H9 (cell line): Measurements from ENCODE around the gene PACSIN2. TPM values are rescaled to one million over a fixed set of nuclear protein-coding genes. Genes with fewer than 3 reads are reported as not detected.

ENCODE experiments used
- DNase-seq: peaks from one replicate; pipeline ENCODE4 v3.0.0-alpha.2; 2017
- H2AFZ ChIP-seq: one replicate; pipeline ENCODE4 v1.6.1; 2013; ENCODE audit warnings: mild to moderate bottlenecking, low read length, control low read depth, moderate library complexity
- H2AK5ac ChIP-seq: 2 replicates; pipeline ENCODE4 v1.6.1; 2013; ENCODE audit warnings: low read length, control low read depth, mixed read lengths; ENCODE audit not compliant: insufficient read length
- H2BK120ac ChIP-seq: one replicate; pipeline ENCODE4 v1.6.1; 2013; ENCODE audit warnings: low read depth, mild to moderate bottlenecking, low read length, control low read depth, inconsistent platforms; ENCODE audit not compliant: poor library complexity, severe bottlenecking
- H2BK12ac ChIP-seq: 2 replicates; pipeline ENCODE4 v1.6.1; 2013; ENCODE audit warnings: low read length, control low read depth, mixed read lengths, low read depth; ENCODE audit not compliant: insufficient read length
- H2BK15ac ChIP-seq: 2 replicates; pipeline ENCODE4 v1.6.1; 2013; ENCODE audit warnings: low read depth, low read length, control low read depth
- H2BK20ac ChIP-seq: one replicate; pipeline ENCODE4 v1.6.1; 2013; ENCODE audit warnings: low read depth, mild to moderate bottlenecking, low read length, control low read depth, inconsistent platforms; ENCODE audit not compliant: poor library complexity, severe bottlenecking
- H2BK5ac ChIP-seq: 2 replicates; pipeline ENCODE4 v1.6.1; 2013; ENCODE audit warnings: low read length, control low read depth, mixed read lengths; ENCODE audit not compliant: insufficient read length
- H3K14ac ChIP-seq: 2 replicates; pipeline ENCODE4 v1.6.1; 2013; ENCODE audit warnings: low read length, control low read depth; ENCODE audit not compliant: insufficient read depth
- H3K18ac ChIP-seq: 2 replicates; pipeline ENCODE4 v1.6.1; 2013; ENCODE audit warnings: low read depth, mild to moderate bottlenecking, mixed read lengths, low read length, control low read depth; ENCODE audit not compliant: insufficient read length
- H3K23ac ChIP-seq: 2 replicates; pipeline ENCODE4 v1.6.1; 2013; ENCODE audit warnings: low read length, control low read depth, mixed read lengths, low read depth; ENCODE audit not compliant: insufficient read length
- H3K23me2 ChIP-seq: 2 replicates; pipeline ENCODE4 v1.6.1; 2013; ENCODE audit warnings: low read depth, mild to moderate bottlenecking, mixed read lengths, low read length, control low read depth; ENCODE audit not compliant: insufficient read length, poor library complexity, severe bottlenecking
- H3K27ac ChIP-seq: 2 replicates; pipeline ENCODE4 v1.5.1; 2013; ENCODE audit warnings: low read length, control low read depth, mixed read lengths, low read depth; ENCODE audit not compliant: insufficient read length
- H3K27me3 ChIP-seq: 2 replicates; pipeline ENCODE4 v1.6.1; 2013; ENCODE audit warnings: low read length, control low read depth, inconsistent platforms; ENCODE audit not compliant: insufficient read depth
- H3K4ac ChIP-seq: 2 replicates; pipeline ENCODE4 v1.6.1; 2013; ENCODE audit warnings: low read depth, mild to moderate bottlenecking, control low read depth, inconsistent platforms, low read length, moderate library complexity
- H3K4me1 ChIP-seq: 2 replicates; pipeline ENCODE4 v1.6.1; 2013; ENCODE audit warnings: low read length, control low read depth, inconsistent platforms; ENCODE audit not compliant: insufficient read depth
- H3K4me2 ChIP-seq: 2 replicates; pipeline ENCODE4 v1.6.1; 2013; ENCODE audit warnings: low read length, control low read depth, mixed read lengths; ENCODE audit not compliant: insufficient read length, insufficient read depth
- H3K56ac ChIP-seq: 2 replicates; pipeline ENCODE4 v1.6.1; 2013; ENCODE audit warnings: low read depth, mild to moderate bottlenecking, mixed read lengths, low read length, control low read depth; ENCODE audit not compliant: insufficient read length
- H3K79me1 ChIP-seq: 2 replicates; pipeline ENCODE4 v1.6.1; 2013; ENCODE audit warnings: low read depth, mild to moderate bottlenecking, moderate library complexity, low read length, control low read depth, inconsistent platforms; ENCODE audit not compliant: insufficient read depth, poor library complexity, severe bottlenecking
- H3K79me2 ChIP-seq: 2 replicates; pipeline ENCODE4 v1.6.1; 2013; ENCODE audit warnings: low read length, control low read depth, inconsistent platforms; ENCODE audit not compliant: insufficient read depth
- H3K9ac ChIP-seq: 2 replicates; pipeline ENCODE4 v1.6.1; 2013; ENCODE audit warnings: low read length, control low read depth, mixed read lengths; ENCODE audit not compliant: insufficient read length; ENCODE audit errors: extremely low read depth
- H3K9me3 ChIP-seq: one replicate; pipeline ENCODE4 v1.6.1; 2013; ENCODE audit warnings: low read depth, low read length, inconsistent platforms; ENCODE audit not compliant: control insufficient read depth
- H3T11ph ChIP-seq: one replicate; pipeline ENCODE4 v1.6.1; 2013; ENCODE audit warnings: mild to moderate bottlenecking, low read length, control low read depth, inconsistent platforms
- H4K20me1 ChIP-seq: one replicate; pipeline ENCODE4 v1.6.1; 2013; ENCODE audit not compliant: control insufficient read depth, insufficient read length, insufficient read depth
- H4K5ac ChIP-seq: 2 replicates; pipeline ENCODE4 v1.6.1; 2013; ENCODE audit warnings: low read depth, mild to moderate bottlenecking, mixed read lengths, low read length, control low read depth; ENCODE audit not compliant: insufficient read length
- H4K8ac ChIP-seq: replicated peaks from 2 replicates; pipeline ENCODE4 v1.6.1; 2013; ENCODE audit warnings: low read length, control low read depth, mixed read lengths, low read depth; ENCODE audit not compliant: insufficient read length
- H4K91ac ChIP-seq: 2 replicates; pipeline ENCODE4 v1.6.1; 2013; ENCODE audit warnings: low read depth, mild to moderate bottlenecking, moderate library complexity, mixed read lengths, low read length, control low read depth; ENCODE audit not compliant: insufficient read length
- H3K27ac Mint-ChIP-seq, 3 experiments: 2 replicates in 2 of 3; 3 replicates in 1 of 3; pipeline ENCODE4 v1.8.0; 2020 to 2021; ENCODE audit warnings: mixed read lengths in 3 of 3, mild to moderate bottlenecking in 1 of 3, moderate library complexity in 1 of 3
- H3K27me3 Mint-ChIP-seq: 2 replicates; pipeline ENCODE4 v1.8.0; 2021; ENCODE audit warnings: low read depth, mild to moderate bottlenecking, moderate library complexity, mixed read lengths
- H3K36me3 Mint-ChIP-seq, 3 experiments: 2 replicates in 2 of 3; 3 replicates in 1 of 3; pipeline ENCODE4 v1.8.0; 2020 to 2021; ENCODE audit warnings: low read depth in 3 of 3, mixed read lengths in 3 of 3; ENCODE audit not compliant: insufficient read depth in 1 of 3
- H3K4me1 Mint-ChIP-seq, 2 experiments: 2 replicates each; pipeline ENCODE4 v1.8.0; 2020; ENCODE audit warnings: mixed read lengths in 2 of 2
- H3K4me3 Mint-ChIP-seq, 2 experiments: 2 replicates in 1 of 2; 3 replicates in 1 of 2; pipeline ENCODE4 v1.8.0; 2020 to 2021; ENCODE audit warnings: mild to moderate bottlenecking in 2 of 2, mixed read lengths in 2 of 2, moderate library complexity in 1 of 2
- H3K9me3 Mint-ChIP-seq, 2 experiments: 2 replicates in 1 of 2; 3 replicates in 1 of 2; pipeline ENCODE4 v1.8.0; 2020; ENCODE audit warnings: mild to moderate bottlenecking in 2 of 2, mixed read lengths in 2 of 2, moderate library complexity in 1 of 2
- CTCF ChIP-seq: fragments of 200-600 bp; sonication (generic); conservative IDR thresholded peaks from 3 replicates; pipeline ENCODE4 v1.8.0; 2021; ENCODE audit warnings: antibody characterized with exemption, mild to moderate bottlenecking
- WGBS: extraction: QIAGEN DNeasy Blood & Tissue Kit; methylation state at CpG from one replicate; pipeline ENCODE4 v1.1.7; 2013; ENCODE audit warnings: missing lambda C conversion rate, low lambda C conversion rate, mixed read lengths; ENCODE audit not compliant: insufficient read length; ENCODE audit errors: extremely low coverage; 5-methylcytosine and 5-hydroxymethylcytosine counted together
- total RNA-seq: library from RNA; stranded (reverse); gene quantifications from 2 replicates; pipeline ENCODE4 v1.2.1, GENCODE V29; 2021

The PACSIN2 gene
- total RNA-seq, 1 experiment from 2014 or later = 62.3 TPM

DNA sequence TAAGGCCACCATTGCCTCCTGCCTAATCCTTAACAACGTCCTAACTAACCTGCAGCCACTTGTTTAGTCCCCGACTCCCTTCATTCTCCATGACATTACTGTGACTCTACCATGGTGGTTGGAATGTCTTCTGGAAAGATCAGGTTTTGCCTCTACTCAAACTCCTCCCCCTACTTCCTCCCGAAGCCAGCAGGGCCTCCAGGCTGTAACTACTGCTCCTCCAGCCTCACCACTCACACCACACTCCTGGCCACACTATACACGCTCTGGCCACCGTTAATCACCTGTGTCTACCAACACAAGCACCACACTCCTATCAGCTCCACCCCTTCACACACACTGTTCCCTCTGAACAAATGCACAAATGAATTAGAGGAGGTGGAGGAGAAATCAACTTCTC, 69.2 kb downstream of the PACSIN2 start:
- no peak overlapping the region for H2AFZ ChIP-seq
- H3K4me1 Mint-ChIP-seq = peaks cover 43 to 45% of the 10 kb centered on the region in 2 experiments
- H3K4ac ChIP-seq = no peak overlapping the region
- peaks cover 0 to 5% (median 0%) of the 10 kb centered on the region in 3 experiments; a peak in 1 of 7 replicates for H3K36me3 Mint-ChIP-seq
- H3K79me1 ChIP-seq = peaks cover 10% of the 10 kb centered on the region
- no peaks in the 10 kb centered on the region; the same call in 1 of the 2 replicates for H3K27me3 Mint-ChIP-seq
- peaks cover 7% of the 10 kb centered on the region; the same call in 1 of the 2 replicates for H3K79me2 ChIP-seq
- no CpG with 5 or more reads among the region's 5 CpGs for WGBS
- H2BK20ac ChIP-seq = no peak overlapping the region
- no peak overlapping the region for H4K8ac ChIP-seq
- H3K23me2 ChIP-seq = no peaks in the 10 kb centered on the region
- H3K4me3 Mint-ChIP-seq = no peak overlapping the region
- H3K4me2 ChIP-seq = no peak overlapping the region
- no peaks in the 10 kb centered on the region for H4K20me1 ChIP-seq
- H3K56ac ChIP-seq = no peak overlapping the region
- no peaks in the 10 kb centered on the region for H3K27me3 ChIP-seq
- H3K27ac ChIP-seq = no peak overlapping the region
- no peak overlapping the region for H2BK12ac ChIP-seq
- peak overlapping the region; percentile 42 for H4K91ac ChIP-seq
- no peak overlapping the region for H2AK5ac ChIP-seq
- peak overlapping the region; percentile 57 for H2BK5ac ChIP-seq
- H3K23ac ChIP-seq = no peak overlapping the region
- no peak overlapping the region; the same call in 1 of the 2 replicates for H3K14ac ChIP-seq
- no peak for DNase-seq
- no peak overlapping the region for H2BK15ac ChIP-seq
- H3K9me3 Mint-ChIP-seq = no peaks in the 10 kb centered on the region
- H3K27ac Mint-ChIP-seq = peak overlapping the region in 2 of 3 experiments; percentile 8 to 53; a peak in 5 of 7 replicates
- H3K9me3 ChIP-seq = no peaks in the 10 kb centered on the region
- no peak overlapping the region for H3T11ph ChIP-seq
- no peak for TF ChIP-seq CTCF
- no peak overlapping the region for H4K5ac ChIP-seq
- no peak overlapping the region for H3K9ac ChIP-seq
- H2BK120ac ChIP-seq = no peak overlapping the region
- peaks cover 18% of the 10 kb centered on the region for H3K4me1 ChIP-seq
- H3K18ac ChIP-seq = no peak overlapping the region
